NCI-H748 (cell line): Measurements from ENCODE around the gene TNC.

Experiments used
- DNase-seq: peaks from one replicate; lab custom pipeline; 2025; ENCODE audit not compliant: unreplicated experiment; lab: John Stamatoyannopoulos, UW

TNC gene

GRCh38 chr9:115117999-115118878 is at the start of gene TNC:
Gene TNC (minus strand): TSS chr9:115118157. CDS start chr9:115091018, 27,139 bp downstream.
- DNase-seq, result peak; percentile 79

- DNase-seq, result no peak
Measured at GRCh38 chr9:115167175-115167574, 49.2 kb upstream of the TNC start.

- no peak for DNase-seq
Measured at GRCh38 chr9:115165233-115165632, 47.3 kb upstream of the TNC start.

GRCh38 chr9:115164511-115164974 is 46.6 kb upstream of the TNC start:
- peak; percentile 71 for DNase-seq

GRCh38 chr9:115162946-115163345 is 45.0 kb upstream of the TNC start:
- no peak for DNase-seq

- no peak for DNase-seq
Measured at GRCh38 chr9:115161446-115161845, 43.5 kb upstream of the TNC start.

GRCh38 chr9:115158661-115159481 is 40.9 kb upstream of the TNC start:
- DNase-seq, result no peak

- DNase-seq, result no peak
Measured at GRCh38 chr9:115157245-115157674, 39.3 kb upstream of the TNC start.

- DNase-seq, result no peak
Measured at GRCh38 chr9:115155037-115155436, 37.1 kb upstream of the TNC start.

- DNase-seq, result no peak
Measured at GRCh38 chr9:115154617-115155016, 36.7 kb upstream of the TNC start.

- DNase-seq, result no peak
Measured at GRCh38 chr9:115152281-115152820, 34.4 kb upstream of the TNC start.

GRCh38 chr9:115148721-115149120 is 30.8 kb upstream of the TNC start:
- no peak for DNase-seq

- no peak for DNase-seq
Measured at GRCh38 chr9:115146581-115147021, 28.6 kb upstream of the TNC start.

GRCh38 chr9:115144706-115145105 is 26.7 kb upstream of the TNC start:
- no peak for DNase-seq

- no peak for DNase-seq
Measured at GRCh38 chr9:115143689-115144088, 25.7 kb upstream of the TNC start.

GRCh38 chr9:115142517-115143270 is 24.7 kb upstream of the TNC start:
- DNase-seq, result no peak

GRCh38 chr9:115142090-115142489 is 24.1 kb upstream of the TNC start:
- DNase-seq, result no peak

GRCh38 chr9:115141612-115142011 is 23.7 kb upstream of the TNC start:
- no peak for DNase-seq

- no peak for DNase-seq
Measured at GRCh38 chr9:115138151-115138550, 20.2 kb upstream of the TNC start.

GRCh38 chr9:115137526-115137925 is 19.6 kb upstream of the TNC start:
- no peak for DNase-seq
